Endothelial cell of umbilical vein (primary cell): Measurements from ENCODE around the gene EARS2.

ENCODE experiments used
- CTCF ChIP-seq, 2 donors: IDR thresholded peaks; 1 replicate in 1 of 2; 2 replicates in 1 of 2; pipeline ENCODE4 v1.5.1; 2011; ENCODE audit warnings: low read length in 2 of 2, mild to moderate bottlenecking in 2 of 2, moderate library complexity in 2 of 2, control low read depth in 1 of 2, inconsistent platforms in 1 of 2, low read depth in 1 of 2; ENCODE audit not compliant: insufficient read depth in 1 of 2; ENCODE audit errors: extremely low read depth in 1 of 2
- EZH2 ChIP-seq: IDR thresholded peaks from 2 replicates; pipeline ENCODE4 v1.6.1; 2012; ENCODE audit warnings: borderline replicate concordance, low read depth, mild to moderate bottlenecking, moderate library complexity, low read length, inconsistent platforms; ENCODE audit not compliant: severe bottlenecking
- FOS ChIP-seq: IDR thresholded peaks from 2 replicates; pipeline ENCODE4 v1.6.1; 2011; ENCODE audit warnings: mild to moderate bottlenecking, low read length, moderate library complexity, borderline replicate concordance; ENCODE audit not compliant: insufficient read depth
- JUN ChIP-seq: IDR thresholded peaks from 2 replicates; pipeline ENCODE4 v1.6.1; 2011; ENCODE audit warnings: borderline replicate concordance, low read depth; ENCODE audit not compliant: insufficient read length, insufficient read depth
- MAX ChIP-seq: IDR thresholded peaks from 2 replicates; pipeline ENCODE4 v1.6.1; 2011; ENCODE audit not compliant: insufficient read depth, insufficient read length
- MYC ChIP-seq: IDR thresholded peaks from one replicate; pipeline ENCODE4 v1.6.1; 2011; ENCODE audit warnings: mild to moderate bottlenecking, low read depth, low read length
- POLR2A ChIP-seq: IDR thresholded peaks from 2 replicates; pipeline ENCODE4 v1.6.1; 2012; ENCODE audit warnings: low read depth, mild to moderate bottlenecking, control low read depth, low read length
- POLR2AphosphoS5 ChIP-seq: IDR thresholded peaks from 2 replicates; pipeline ENCODE4 v1.6.1; 2012; ENCODE audit warnings: low read depth, mild to moderate bottlenecking, control low read depth, low read length, moderate library complexity; ENCODE audit not compliant: insufficient read depth

- no peak for TF ChIP-seq CTCF (IDR thresholded peaks at IDR 0.05; ENCODE audit: extremely low read depth in 1 of 2, insufficient read depth in 1 of 2, low read depth in 1 of 2, low read length in 2 of 2)
- TF ChIP-seq MYC, result no peak
- no peak for TF ChIP-seq POLR2A
- TF ChIP-seq POLR2AphosphoS5, result no peak
- TF ChIP-seq JUN, result no peak
- TF ChIP-seq MAX, result no peak
- TF ChIP-seq EZH2, result no peak
- TF ChIP-seq FOS, result no peak
These were observed 29.0 kb downstream of the EARS2 start for GRCh38 chr16:23527961-23528643.
